Suppressor macrophage (primary cell): ENCODE results near the gene DIAPH3.

Experiments used
- DNase-seq, 4 experiments: peaks; one replicate each; pipeline ENCODE4 v3.0.0-alpha.2; 2020 to 2022

DIAPH3 gene

DNA sequence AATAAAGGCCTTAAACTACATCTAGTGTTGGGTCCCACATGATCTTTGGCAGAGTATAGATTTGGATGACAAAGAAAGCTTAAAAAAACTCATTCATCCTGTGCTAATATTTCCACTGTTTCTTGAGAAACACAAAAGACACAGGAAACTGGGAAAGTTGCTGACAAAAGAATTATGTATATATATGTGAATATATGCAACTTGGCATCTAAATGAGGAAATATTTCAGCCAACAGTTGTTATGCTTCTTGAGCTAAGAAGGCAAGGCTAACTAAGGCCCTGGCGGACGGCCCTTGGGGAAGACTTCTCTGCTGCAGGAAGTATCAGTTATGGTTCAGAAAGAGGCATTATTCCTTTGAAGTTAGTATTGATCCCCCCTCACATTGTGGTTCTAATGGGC, 491.8 kb downstream of the DIAPH3 start:
- peak; percentile 53 to 80 (median 71) for DNase-seq

DNA sequence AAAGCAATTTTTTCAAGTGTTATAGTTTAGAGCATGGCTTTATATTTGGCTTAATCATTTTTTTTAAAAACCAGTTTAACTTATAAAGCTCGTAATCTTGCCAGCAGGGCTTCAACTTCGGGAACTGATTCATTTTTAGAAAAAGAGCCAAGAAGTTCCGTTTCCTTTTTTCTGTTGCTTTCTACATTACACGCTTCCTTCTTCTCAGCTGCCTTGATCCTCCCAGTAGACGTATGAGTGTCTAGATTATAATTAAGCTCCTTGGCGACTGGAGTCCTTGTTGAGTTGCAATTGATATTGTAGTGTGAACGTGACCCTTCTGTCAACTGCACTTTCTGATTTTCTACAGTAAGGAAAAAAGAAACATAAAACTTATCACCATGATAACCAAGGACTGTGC, 497.2 kb downstream of the DIAPH3 start:
- peak; percentile 31 to 80 (median 54) for DNase-seq

DNA sequence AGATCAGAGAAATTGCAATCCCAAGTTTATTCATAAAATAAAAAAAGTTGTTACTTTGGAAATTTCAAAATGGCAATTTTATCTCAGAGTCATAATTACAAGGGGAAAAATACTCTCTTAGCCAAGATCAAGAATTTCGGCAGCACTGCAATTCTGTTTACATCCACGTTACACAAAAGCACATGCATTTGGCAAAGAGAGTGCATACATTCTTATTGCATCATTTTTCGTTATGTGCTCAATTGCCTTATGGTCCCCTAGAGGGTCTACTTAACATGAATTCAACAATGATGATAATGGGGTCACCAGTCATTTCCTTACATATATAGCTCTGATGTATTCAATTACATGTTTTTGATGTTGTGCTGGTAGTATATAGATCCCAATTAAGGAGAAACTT, 498.0 kb downstream of the DIAPH3 start:
- DNase-seq: no peak

DNA sequence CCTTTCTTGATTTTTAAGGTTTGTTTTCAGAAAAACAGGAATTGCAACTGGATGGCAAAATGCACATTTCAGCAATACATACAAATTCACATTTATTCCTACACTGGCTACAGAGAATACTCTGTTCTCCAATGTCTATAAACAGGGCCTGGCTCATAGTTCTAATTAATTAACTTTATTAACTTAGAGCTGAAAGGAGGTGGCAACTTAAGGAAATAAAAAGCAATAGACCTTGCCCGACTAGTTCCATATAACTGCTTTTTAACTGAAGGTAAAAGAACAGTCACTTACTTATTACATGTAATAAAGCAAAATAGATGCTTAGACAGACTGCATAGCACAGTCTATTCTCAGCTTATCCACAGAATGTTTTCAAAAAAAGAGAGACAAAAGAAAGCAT, 498.5 kb downstream of the DIAPH3 start:
- no peak for DNase-seq

DNA sequence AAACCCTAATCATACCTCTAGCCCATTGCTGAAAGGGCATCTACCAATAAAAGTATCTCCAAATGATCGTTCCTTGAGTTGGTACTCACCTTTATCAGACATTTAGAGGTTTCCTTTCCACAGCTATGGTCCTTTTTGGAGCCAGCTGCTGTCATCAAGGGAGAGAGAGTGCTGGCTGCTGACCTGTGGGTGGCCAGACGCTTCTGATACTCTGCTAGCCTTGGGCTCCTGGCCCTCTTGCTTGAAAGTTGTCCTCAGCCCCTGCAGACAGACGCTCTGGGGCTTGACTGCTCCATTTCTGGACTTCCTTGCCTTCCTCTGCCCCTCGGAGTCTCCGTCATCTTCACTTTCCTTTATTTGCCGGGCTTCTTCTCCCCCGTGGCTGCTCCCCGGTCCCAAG, 499.1 kb downstream of the DIAPH3 start:
- DNase-seq: no peak

DNA sequence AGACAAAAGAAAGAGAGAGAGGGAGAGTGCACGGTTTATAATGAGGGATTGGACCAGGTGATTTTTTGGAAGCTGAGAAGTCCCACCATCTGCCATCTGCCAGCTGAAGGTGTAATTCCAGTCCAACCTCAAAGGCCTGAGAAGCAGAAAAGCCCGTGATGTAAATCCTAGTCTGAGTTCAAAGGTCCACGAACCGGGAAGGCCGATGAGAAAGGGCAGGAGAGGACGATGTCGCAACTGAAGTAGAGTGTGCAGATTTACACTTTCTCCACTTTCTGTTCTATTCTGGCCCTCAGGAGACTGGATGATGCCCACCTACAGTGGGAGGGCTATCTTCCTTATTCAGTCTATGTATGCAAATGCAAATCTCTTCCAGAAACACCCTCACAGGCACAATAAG, 500.0 kb downstream of the DIAPH3 start:
- DNase-seq: no peak

DNA sequence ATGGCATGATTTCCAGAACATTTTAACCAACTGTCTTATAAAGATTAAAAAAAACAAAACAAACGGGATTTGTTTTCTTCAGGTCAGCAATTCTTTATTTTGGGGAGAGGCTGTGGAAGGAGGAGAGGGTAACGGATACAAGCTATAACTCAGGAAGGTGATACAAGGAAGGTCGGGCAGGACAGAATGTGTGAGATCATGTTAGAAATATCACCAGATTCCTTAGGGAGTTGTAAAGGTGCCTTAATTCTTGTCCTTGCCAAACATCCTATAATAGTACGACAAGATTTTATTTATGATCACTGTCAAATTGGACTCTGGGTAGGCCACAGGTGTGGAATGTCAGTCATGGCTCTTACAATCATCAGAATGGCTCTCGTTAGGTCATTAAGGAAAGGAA, 503.1 kb downstream of the DIAPH3 start:
- DNase-seq: no peak

DNA sequence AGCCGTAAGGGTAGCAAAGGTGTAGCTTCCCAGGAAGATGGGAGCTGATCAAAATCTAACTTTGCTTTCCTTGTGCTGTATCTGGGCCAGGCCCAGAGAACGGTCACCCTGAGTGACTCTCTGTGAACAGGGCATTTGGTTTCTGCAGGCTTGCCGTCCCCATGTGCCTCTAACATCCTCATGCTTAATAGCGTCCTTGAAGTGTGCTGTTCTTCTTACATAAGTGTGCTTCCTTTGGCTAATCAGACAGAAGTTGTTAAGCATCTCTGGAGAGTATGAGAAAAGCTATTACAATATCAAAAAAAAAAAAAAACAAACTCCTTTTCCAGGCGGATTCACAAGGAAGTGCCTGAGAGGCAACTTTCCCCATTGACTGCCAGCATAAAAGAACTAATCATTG, 503.7 kb downstream of the DIAPH3 start:
- DNase-seq: no peak

DNA sequence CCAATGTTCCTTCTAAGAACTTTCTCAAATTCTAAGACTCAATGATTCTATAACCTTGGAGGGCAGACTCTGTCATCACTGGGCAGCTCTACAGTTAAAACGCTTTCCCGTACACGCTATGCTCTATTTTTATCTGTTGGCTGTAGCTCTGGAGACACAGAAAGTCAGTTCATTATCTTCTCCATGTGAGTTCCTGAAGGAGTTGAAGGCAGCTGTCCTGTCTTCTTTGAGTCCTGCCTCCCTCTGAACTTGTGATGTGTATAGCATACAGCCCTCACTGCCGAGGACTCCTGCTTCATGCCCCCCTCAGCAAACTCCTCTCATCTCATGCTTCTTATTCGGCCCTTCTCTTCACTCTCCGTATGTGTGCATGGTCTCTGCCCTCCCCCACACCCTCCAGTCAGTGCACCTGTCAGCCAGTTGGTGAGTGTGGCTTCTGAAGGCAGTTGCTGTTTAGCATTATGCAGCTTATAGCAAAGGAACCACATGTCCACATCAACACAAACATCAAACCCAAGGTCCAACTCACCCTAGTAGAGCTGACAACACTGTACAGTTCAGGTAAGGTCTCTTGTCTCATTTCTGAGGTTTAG, 504.9 kb downstream of the DIAPH3 start:
- no peak for DNase-seq

DNA sequence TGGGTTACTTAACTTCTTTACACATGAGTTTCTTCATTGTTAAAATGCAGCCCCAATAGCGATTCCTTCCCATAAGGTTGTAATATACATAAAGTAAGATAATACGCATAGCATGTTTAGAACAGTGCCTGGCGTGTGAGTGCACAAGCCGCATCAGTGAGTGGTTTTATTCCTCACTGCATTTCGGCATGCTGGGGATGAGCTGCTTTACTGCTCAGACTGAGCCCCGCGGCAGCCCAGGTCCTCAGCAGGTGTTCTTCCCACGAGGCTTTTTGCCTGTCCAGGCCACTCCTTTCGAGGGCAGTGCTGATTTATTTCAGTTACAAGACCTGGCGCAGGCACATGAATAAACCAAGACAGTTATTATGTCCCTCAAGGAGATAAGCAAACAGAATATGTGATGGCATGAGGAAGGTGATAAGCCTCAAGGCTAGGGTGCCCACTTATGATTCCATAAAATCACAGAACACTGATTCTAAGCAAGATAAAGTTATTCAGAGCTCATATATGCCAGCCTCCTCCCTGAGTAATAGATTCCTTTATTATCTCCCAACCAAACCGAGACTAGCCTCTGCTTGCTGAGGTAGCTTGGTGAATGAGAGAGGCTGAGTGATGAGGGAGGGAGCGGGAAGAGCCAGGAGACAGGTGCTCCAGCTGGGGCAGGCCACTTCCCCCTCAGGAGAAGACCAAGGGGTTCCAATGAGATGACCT, 505.5 kb downstream of the DIAPH3 start:
- no peak for DNase-seq

DNA sequence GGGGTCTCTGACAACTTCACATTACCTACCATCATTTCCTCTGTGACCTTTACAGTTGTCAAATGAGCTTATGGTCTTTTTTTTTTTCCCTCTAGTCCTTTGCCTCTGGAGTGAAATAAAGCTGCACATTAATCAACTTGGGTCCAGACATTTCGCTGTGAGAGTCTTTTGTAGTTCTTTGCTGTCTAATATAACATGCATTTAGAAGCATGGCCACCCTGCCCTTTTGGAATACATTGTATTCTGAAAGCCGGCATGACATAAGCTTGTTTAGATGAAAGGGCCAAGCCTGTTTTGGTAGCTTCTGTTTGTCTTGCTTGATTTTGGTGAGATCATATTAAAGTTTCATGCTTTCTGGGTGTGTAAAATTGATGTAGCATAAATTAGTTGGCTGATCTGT, 509.8 kb downstream of the DIAPH3 start:
- DNase-seq: no peak

DNA sequence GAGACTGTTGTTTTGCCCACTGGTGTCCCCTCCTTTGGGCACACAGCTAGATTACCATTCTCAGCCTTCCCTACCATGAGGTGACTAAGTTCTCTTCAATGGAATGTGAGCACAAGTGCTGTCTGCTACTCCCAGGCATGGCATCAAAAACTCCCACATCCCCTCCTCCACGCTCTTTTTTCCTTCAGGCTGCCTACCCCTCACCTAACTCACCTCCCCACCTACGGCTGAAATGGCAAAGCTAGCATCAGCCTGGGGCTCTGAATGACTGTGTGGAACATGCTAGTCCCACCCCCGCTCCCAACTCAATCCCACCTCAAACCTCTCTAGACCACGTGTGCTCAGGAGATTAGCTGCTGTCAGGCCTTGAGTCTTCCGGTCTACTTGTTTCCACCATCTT, 512.2 kb downstream of the DIAPH3 start:
- DNase-seq: no peak

DNA sequence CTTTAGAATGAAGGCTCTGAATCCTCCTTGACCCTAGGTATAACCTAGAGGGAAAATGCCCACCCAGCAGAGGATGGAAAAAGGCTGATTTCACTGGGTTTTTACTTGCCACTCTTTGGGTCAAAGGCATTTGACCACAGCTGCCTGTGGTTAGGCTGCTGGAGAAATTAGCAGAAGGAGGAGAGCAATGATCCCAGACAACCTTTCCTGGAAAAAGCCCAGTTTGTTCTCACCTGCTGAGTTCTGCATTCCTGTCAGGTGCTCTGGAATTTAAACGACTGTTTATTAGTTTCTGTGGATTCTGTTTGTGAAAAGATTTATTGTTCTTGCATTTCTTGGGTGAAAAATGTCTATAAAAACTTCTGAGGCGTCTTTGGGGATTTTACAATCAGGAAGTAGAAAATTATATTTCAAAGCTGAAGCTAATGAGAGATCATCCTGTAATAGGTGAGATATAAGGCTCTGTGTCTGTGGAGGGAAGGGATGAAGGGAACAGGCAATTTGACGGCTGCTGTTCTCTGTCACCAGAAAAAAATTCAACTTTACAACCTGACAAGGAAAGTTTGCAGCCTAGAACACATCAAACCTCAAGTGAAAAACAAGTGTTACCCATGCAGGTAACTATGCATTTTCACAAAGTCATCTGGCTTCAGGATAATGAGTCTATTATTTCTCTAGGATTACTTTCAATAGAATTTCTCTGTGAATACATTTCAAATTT, 519.7 kb downstream of the DIAPH3 start:
- DNase-seq: no peak

DNA sequence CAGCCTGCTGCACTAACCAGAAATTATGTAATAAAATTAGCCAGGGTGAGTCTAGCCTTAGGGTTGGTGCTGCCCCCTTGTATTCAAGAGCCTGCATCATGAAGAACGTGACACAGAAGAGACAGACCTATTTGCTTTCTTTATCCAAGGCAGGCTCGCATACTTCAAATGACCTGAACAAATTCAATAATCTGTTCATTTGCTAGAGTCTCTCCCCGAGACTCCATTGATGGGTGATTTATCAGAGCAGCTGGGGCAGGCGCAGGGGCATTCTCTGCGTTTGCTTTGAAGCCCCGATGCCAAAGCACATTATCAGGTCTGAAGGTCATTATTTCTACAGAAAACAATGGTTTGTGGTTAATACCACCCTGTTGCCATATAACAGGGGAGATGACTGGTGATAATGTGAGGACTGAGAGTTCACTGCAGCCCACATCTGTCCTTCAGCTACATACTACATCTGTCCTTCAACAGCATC, 520.3 kb downstream of the DIAPH3 start:
- no peak for DNase-seq

DNA sequence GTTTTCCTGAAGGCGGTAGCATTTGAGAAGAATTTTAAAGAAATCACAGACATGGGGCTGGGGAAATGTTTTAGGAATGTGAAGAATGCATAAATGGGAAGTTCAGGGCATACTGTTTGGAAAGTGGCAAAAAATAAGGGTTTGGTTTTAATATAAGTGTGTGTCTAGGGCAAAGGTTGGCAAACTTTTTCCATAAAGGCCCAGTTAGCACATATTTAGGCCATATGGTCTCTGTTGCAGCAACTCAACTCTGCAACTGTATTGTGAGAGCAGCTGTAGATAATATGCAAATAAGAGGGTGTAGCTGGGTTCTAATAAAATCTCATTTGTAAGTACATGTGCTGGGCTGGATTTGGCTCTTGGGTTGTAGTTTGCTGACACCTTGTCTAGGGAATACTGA, 521.9 kb downstream of the DIAPH3 start:
- no peak for DNase-seq

DNA sequence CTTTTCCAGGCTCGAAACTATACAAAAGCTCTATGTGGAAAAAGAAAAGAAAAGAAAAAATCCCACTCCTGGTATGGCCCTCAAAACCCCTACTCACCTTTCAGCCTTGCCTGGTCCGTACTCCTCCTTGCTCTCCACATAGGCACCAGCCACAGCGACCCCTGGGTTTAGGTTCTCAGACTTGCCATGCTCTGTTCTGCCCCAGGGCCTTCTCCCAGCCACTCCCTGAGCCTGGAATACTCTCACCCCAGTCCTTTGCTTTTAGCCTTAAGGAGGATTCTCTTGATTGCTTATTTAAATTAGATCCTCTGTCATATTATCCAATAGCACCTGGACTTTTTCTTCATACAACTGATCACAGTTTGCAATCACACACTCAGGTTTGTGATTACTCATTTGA, 522.5 kb downstream of the DIAPH3 start:
- DNase-seq: no peak

DNA sequence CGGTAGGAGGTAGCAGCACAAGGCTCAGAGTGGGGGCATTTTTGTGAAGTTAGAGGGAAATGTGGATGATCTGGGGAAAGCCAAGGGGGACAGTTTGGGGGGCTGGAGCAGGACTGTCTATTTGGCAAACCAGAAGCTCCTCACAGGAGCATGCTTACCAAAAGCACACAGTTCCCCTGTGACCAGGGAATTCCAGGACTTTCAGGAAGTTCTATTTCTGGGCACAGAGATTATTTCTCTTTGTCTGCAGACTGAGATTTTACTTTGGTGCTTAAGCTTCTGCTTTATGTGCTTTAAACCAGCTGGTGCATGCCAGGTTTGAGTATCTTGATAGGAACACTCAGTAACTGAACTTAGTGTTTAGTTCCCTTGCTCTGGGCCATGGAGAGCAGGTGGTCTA, 525.3 kb downstream of the DIAPH3 start:
- DNase-seq: peak in 2 of 4 experiments; percentile 4 to 5

DNA sequence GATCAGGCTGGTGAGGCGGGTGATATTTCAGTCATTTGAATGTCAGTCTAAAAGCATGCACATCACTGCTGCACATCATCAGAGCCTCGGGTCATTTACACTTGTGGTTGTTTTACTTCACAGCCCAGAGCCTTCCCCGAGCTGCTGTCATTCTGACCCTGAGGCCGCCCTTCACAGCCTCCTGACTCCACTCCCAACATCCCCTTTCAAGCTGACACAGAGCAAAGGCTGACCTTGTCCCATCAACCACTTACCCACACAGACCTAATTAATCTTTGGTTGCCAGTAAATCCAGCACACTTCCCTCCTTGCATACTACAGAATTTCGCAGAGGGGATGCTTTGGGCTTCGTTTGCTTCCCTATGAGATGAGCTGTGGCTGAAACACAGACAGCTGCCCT, 528.1 kb downstream of the DIAPH3 start:
- no peak for DNase-seq

DNA sequence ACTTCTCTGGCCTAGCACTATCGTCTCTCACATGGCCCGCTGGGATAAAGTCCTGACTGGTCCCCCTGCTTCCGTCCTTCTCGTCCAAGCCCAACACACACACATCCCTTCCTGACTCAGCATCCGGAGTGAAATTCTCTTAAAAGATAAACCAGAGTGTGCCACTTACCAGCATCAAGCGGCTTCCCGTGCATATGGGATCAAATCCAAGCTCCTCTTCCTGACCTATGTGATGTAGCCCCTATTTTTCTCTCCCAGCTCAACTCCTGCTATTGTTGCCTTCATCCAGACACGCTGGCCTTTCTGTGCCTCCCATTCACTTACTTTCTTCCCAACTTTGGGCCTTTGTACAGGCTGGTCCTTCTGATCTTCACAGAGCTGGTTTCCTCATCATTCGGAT, 530.4 kb downstream of the DIAPH3 start:
- DNase-seq: no peak

DNA sequence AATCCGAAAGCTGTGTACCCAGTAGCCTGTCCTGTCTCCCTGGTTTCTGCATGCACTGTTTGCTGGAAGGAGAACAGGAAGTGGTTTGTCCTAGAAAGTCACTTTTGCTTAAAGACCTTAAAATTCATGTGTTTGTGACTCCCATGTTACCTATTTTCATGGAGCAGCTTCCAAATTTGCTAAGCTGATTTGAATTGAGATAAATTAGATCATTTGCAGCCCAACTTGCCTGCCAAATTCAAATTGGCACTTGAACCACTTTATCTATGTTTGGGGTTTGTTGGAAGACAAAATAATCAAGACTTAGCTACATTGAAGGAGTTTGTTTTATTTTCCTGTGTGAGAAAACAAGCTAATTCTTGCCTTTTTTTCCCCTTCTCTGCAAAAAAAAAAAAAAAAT, 532.5 kb downstream of the DIAPH3 start:
- peak in 1 of 4 experiments; percentile 9 for DNase-seq

DNA sequence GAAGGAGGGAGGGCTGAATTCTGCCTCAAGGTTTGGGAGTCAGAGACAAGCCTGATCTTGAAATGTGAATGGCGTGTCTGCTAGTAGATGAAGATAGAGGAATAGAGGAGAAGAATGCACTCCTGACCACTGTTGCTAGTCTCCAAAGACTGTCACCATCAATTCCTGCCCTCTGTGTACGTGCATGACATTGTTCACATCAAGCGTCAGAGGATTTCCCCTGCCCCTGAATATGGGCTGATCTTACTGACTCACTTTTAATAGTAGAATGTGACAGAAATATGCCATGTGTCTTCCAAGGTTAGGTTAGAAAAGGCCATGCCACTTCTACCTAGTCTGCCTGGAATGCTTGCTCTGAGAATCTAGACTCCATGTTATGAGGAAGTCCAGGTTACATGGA, 538.6 kb downstream of the DIAPH3 start:
- no peak for DNase-seq

DNA sequence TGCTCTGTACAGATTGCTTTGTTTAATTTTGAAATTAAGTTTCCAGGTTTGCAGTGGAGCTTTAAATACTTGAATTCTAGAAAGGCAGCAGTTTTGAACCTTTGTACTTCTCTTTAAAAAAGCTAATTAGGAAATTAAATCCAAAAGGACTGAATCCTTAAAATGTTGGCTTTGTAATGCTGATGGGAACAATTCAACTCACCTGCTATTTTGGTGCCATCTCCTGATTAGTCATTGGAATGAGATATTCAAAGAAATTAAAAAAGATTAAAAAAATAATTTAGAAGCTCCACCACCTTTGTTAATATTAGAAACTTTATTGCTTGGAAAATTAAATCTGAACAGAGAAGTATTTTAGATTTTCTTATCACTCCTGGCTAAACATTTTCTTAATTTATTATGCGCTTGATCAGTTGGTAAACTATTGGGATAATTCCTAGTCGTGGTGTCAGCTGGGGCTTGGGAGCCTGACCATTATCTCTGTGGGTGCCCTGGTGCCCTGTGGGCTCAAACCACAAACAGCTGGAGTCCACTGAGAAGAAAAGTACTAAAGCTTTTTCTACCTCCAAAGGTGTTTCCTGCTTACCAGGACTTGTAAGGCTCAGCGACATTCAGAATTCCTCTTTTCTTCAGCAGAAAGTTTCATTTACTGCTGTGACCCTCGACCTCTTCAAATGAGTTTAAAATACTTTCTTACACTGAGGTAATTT, 540.4 kb downstream of the DIAPH3 start:
- DNase-seq: no peak

DNA sequence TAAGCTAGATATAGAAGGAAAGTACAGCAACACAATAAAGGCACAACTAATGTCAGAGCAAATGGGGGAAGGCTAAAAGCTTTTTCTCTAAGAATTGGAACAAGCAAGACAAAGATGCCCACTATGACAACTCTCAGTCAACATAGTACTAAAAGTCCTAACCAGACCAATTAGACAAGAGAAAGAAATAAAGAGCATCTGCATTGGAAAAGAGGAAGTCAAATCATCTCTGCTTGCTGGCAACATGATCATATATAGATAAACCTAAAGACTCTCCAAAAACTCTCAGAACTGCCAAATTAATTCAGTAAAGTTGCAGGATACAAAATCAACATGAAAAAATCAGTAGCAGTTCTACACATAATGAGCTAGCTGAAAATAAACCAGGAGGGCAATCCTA, 542.0 kb downstream of the DIAPH3 start:
- DNase-seq: no peak
